OCI-LY3 (cell line): ENCODE results near the gene ST3GAL4.

Experiments used
- CTCF ChIP-seq: fragments of 200-600, 300-600 bp; sonication (generic); IDR thresholded peaks from 2 replicates; pipeline ENCODE4 v1.5.1; 2014; ENCODE audit warnings: antibody characterized with exemption, low read length, low read depth
- EZH2phosphoT487 ChIP-seq: fragments of 200-600 bp; shearing (Covaris generic); IDR thresholded peaks from 2 replicates; pipeline ENCODE4 v1.6.1; 2018; ENCODE audit warnings: antibody characterized with exemption, mixed run types, low read depth

DNA sequence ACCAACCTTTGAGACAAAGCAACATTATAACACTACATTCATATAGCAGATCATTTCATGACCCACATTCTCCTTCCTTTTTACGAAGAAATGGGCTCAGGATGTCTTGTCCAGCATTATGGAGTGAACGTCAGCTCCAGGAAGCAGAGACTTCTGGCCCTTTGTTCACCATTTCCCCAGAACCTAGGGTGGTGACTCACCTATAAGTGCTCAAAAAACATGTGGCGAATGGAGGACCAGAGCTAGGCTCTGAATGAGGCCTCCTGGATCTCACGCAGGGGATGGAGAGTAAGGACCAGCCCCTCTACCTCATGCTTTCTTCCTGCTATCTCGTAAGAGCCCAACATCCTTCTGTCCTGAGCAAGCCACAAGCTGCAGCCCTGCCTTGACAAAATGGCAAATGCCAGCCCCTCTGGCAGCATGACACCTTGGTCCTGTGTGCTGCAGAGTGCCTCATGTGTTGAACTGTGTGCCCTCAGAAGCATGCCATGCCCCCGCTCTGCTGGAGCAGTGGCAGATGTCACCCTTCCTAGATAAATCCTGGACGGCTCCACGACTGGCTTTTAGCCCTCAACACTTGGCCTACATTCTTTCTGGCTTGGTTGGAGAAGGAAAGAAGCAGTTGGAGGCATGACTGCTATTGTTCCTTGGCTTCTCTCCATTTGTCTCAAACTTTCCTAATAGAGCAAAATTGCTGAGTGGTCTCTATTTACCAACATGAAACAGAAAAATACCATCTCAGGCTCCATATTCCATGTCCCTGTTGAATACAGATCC is 6.5 kb upstream of the ST3GAL4 start:
- no peak for TF ChIP-seq CTCF
- TF ChIP-seq EZH2phosphoT487: no peak
